ENCODE measurements around the gene SLC19A2. TPM values are rescaled to one million over a fixed set of nuclear protein-coding genes. Genes with fewer than 3 reads are reported as not detected.

SLC19A2 gene
- total RNA-seq, 1 donor from 2014 or later, result 11.2 TPM

- Mint-ChIP-seq H3K4me3 (ENCODE audit: low read depth) (no peak overlapping the region), H3K27ac (no peak overlapping the region), H3K27me3 (ENCODE audit: low read depth) (no peaks in the 10 kb centered on the region), H3K4me1 (ENCODE audit: low read depth) (peaks cover 20% of the 10 kb centered on the region), H3K9me3 (peaks cover 11% of the 10 kb centered on the region), H3K36me3 (ENCODE audit: low read depth) (peaks cover 14% of the 10 kb centered on the region)
- DNase-seq (ENCODE audit: low spot score), result no peak
- intact Hi-C loops (cut with micrococcal nuclease), result loop anchor here (10.0 kb wide), 1 partner anchor 1263 kb away; no protein-coding TSS in a partner anchor
Observed at GRCh38 chr1:169497317-169497716, 11.6 kb upstream of the SLC19A2 start.

DNA sequence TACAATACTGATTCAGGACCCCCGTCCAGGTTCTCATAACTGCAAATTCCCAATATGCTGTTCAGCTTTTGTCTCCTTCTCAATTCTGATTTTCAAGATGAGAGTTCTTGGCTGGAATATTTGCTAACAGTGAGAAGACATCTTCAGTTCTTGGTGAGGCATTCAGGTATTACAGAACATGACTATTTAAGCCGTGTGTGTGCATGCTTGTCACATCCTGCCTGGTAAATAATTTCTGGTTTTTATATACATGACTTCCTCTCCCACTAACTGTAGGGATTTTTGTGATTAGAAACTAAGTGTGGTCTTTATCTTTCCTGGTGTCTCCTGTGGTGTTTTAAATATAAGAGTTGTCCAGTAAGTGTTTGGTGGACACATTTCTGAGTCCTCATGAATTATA, 10.2 kb upstream of the SLC19A2 start:
- H3K4me3 Mint-ChIP-seq (ENCODE audit: low read depth), result no peak overlapping the region
- no peak for DNase-seq (ENCODE audit: low spot score)
- H3K36me3 Mint-ChIP-seq (ENCODE audit: low read depth), result peaks cover 14% of the 10 kb centered on the region
- intact Hi-C loops (cut with micrococcal nuclease), result loop anchor here (10.0 kb wide), 1 partner anchor 1261 kb away; no protein-coding TSS in a partner anchor
- peaks cover 11% of the 10 kb centered on the region for H3K9me3 Mint-ChIP-seq
- H3K27ac Mint-ChIP-seq, result no peak overlapping the region
- H3K27me3 Mint-ChIP-seq (ENCODE audit: low read depth), result no peaks in the 10 kb centered on the region
- peaks cover 28% of the 10 kb centered on the region for H3K4me1 Mint-ChIP-seq (ENCODE audit: low read depth)

DNA sequence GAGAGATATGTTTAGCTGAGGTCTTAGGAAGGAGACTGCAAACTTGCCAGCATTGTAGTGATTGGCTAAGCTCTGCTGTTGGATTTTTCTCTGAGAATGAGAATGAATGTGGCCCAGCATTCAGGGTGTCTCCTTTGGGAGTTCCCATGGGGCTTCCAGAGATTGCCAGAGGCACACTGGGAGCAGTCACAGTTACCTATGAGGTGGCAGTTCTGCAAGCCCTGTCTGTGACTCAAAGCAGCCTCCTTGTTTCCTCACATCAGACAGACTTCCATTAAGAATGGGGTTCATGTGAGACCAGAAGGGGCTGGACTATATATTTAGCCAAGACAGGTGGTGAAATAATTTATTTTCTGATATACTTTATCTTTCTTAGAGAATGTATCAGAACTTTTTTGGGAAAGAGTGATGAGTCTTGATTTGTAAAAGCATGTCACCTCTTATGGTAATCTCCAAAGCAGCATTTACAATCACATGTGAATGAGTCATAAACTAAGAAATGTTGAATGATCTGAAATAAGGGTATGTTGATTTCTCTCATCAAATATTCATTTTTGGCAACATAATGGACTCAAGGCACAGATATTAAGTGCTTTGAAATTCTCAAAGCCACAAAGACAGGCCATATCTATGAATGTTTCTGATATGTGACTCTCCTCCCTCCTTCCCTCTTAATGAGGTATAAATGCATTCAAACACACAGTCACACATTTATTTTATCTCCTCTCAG, 9.5 kb upstream of the SLC19A2 start:
- Mint-ChIP-seq H3K4me3 (ENCODE audit: low read depth) (no peak overlapping the region), H3K27ac (no peak overlapping the region), H3K27me3 (ENCODE audit: low read depth) (no peaks in the 10 kb centered on the region), H3K36me3 (ENCODE audit: low read depth) (peaks cover 9% of the 10 kb centered on the region), H3K9me3 (peaks cover 11% of the 10 kb centered on the region), H3K4me1 (ENCODE audit: low read depth) (peaks cover 29% of the 10 kb centered on the region)
- no peak for DNase-seq (ENCODE audit: low spot score)
- intact Hi-C loops (cut with micrococcal nuclease), result loop anchor here (10.0 kb wide), 1 partner anchor 1260 kb away; no protein-coding TSS in a partner anchor

- H3K4me1 Mint-ChIP-seq (ENCODE audit: low read depth), result peaks cover 31% of the 10 kb centered on the region
- no peak overlapping the region for H3K27ac Mint-ChIP-seq
- no peak for DNase-seq (ENCODE audit: low spot score)
- no peaks in the 10 kb centered on the region for H3K27me3 Mint-ChIP-seq (ENCODE audit: low read depth)
- H3K36me3 Mint-ChIP-seq (ENCODE audit: low read depth), result peaks cover 9% of the 10 kb centered on the region
- intact Hi-C loops (cut with micrococcal nuclease), result loop anchor here (10.0 kb wide), 1 partner anchor 1260 kb away; no protein-coding TSS in a partner anchor
- no peak overlapping the region for H3K4me3 Mint-ChIP-seq (ENCODE audit: low read depth)
- peaks cover 11% of the 10 kb centered on the region for H3K9me3 Mint-ChIP-seq
Observed at GRCh38 chr1:169494343-169494742, 8.6 kb upstream of the SLC19A2 start.

GRCh38 chr1:169493251-169493650, 7.5 kb upstream of the SLC19A2 start:
- peaks cover 6% of the 10 kb centered on the region for H3K9me3 Mint-ChIP-seq
- peaks cover 39% of the 10 kb centered on the region for H3K4me1 Mint-ChIP-seq (ENCODE audit: low read depth)
- H3K4me3 Mint-ChIP-seq (ENCODE audit: low read depth), result no peak overlapping the region
- H3K36me3 Mint-ChIP-seq (ENCODE audit: low read depth), result peaks cover 5% of the 10 kb centered on the region
- no peak for DNase-seq (ENCODE audit: low spot score)
- H3K27me3 Mint-ChIP-seq (ENCODE audit: low read depth), result no peaks in the 10 kb centered on the region
- intact Hi-C loops (cut with micrococcal nuclease), result loop anchor here (10.0 kb wide), 1 partner anchor 1258 kb away; no protein-coding TSS in a partner anchor
- H3K27ac Mint-ChIP-seq, result no peak overlapping the region

- Mint-ChIP-seq H3K4me3 (ENCODE audit: low read depth) (no peak overlapping the region), H3K4me1 (ENCODE audit: low read depth) (peaks cover 48% of the 10 kb centered on the region), H3K36me3 (ENCODE audit: low read depth) (no peaks in the 10 kb centered on the region), H3K27ac (peak overlapping the region; percentile 38), H3K9me3 (no peaks in the 10 kb centered on the region), H3K27me3 (ENCODE audit: low read depth) (no peaks in the 10 kb centered on the region)
- intact Hi-C loops (cut with micrococcal nuclease), result loop anchor here (10.0 kb wide), 1 partner anchor 1257 kb away; no protein-coding TSS in a partner anchor
- no peak for DNase-seq (ENCODE audit: low spot score)
Observed at GRCh38 chr1:169491845-169492281, 6.1 kb upstream of the SLC19A2 start.

GRCh38 chr1:169488157-169488556, 2.4 kb upstream of the SLC19A2 start:
- no peak overlapping the region for H3K4me3 Mint-ChIP-seq (ENCODE audit: low read depth)
- peaks cover 6% of the 10 kb centered on the region for H3K36me3 Mint-ChIP-seq (ENCODE audit: low read depth)
- no peaks in the 10 kb centered on the region for H3K9me3 Mint-ChIP-seq
- H3K4me1 Mint-ChIP-seq (ENCODE audit: low read depth), result peaks cover 62% of the 10 kb centered on the region
- no peaks in the 10 kb centered on the region for H3K27me3 Mint-ChIP-seq (ENCODE audit: low read depth)
- intact Hi-C loops (cut with micrococcal nuclease), result loop anchor here (2.0 to 5.0 kb wide), 6 partner anchors 107 to 404 kb away; partner anchors contain the start of genes ATP1B1 and SCYL3
- no peak overlapping the region for H3K27ac Mint-ChIP-seq
- no peak for DNase-seq (ENCODE audit: low spot score)

- H3K9me3 Mint-ChIP-seq, result no peaks in the 10 kb centered on the region
- intact Hi-C loops (cut with micrococcal nuclease), result loop anchor here (2.0 to 5.0 kb wide), 7 partner anchors 101 to 587 kb away; partner anchors contain the start of genes ATP1B1, KIFAP3, NME7 and SCYL3
- H3K4me1 Mint-ChIP-seq (ENCODE audit: low read depth), result peaks cover 61% of the 10 kb centered on the region
- no peaks in the 10 kb centered on the region for H3K27me3 Mint-ChIP-seq (ENCODE audit: low read depth)
- peaks cover 8% of the 10 kb centered on the region for H3K36me3 Mint-ChIP-seq (ENCODE audit: low read depth)
- H3K4me3 Mint-ChIP-seq (ENCODE audit: low read depth), result no peak overlapping the region
- no peak overlapping the region for H3K27ac Mint-ChIP-seq
- no peak for DNase-seq (ENCODE audit: low spot score)
Observed at GRCh38 chr1:169487561-169487960, 1.8 kb upstream of the SLC19A2 start.

DNA sequence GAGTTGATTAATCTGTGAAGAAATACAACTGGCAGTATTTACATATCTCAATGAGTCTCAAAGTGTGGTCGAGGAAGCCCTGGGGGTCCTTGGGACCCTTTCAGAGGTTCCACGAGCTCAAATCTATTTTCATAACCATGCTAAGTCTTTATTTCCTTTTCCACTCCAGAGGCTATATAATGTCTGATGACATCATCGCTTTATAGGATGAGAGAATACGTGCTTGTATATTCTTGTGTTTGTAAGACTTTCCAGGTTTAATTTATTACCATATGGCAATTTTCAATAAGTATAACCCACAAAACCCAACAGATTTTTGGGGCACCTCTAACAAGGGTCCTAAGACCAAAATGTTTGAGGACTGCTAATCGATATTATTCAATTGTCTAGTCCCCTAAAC, 1.4 kb upstream of the SLC19A2 start:
- H3K4me3 Mint-ChIP-seq (ENCODE audit: low read depth), result peak overlapping the region; percentile 89
- no peaks in the 10 kb centered on the region for H3K27me3 Mint-ChIP-seq (ENCODE audit: low read depth)
- peaks cover 9% of the 10 kb centered on the region for H3K36me3 Mint-ChIP-seq (ENCODE audit: low read depth)
- peaks cover 57% of the 10 kb centered on the region for H3K4me1 Mint-ChIP-seq (ENCODE audit: low read depth)
- intact Hi-C loops (cut with micrococcal nuclease), result loop anchor here (2.0 to 5.0 kb wide), 7 partner anchors 102 to 588 kb away; partner anchors contain the start of genes ATP1B1, KIFAP3, NME7 and SCYL3
- no peak for DNase-seq (ENCODE audit: low spot score)
- peak overlapping the region; percentile 83 for H3K27ac Mint-ChIP-seq
- H3K9me3 Mint-ChIP-seq, result no peaks in the 10 kb centered on the region

DNA sequence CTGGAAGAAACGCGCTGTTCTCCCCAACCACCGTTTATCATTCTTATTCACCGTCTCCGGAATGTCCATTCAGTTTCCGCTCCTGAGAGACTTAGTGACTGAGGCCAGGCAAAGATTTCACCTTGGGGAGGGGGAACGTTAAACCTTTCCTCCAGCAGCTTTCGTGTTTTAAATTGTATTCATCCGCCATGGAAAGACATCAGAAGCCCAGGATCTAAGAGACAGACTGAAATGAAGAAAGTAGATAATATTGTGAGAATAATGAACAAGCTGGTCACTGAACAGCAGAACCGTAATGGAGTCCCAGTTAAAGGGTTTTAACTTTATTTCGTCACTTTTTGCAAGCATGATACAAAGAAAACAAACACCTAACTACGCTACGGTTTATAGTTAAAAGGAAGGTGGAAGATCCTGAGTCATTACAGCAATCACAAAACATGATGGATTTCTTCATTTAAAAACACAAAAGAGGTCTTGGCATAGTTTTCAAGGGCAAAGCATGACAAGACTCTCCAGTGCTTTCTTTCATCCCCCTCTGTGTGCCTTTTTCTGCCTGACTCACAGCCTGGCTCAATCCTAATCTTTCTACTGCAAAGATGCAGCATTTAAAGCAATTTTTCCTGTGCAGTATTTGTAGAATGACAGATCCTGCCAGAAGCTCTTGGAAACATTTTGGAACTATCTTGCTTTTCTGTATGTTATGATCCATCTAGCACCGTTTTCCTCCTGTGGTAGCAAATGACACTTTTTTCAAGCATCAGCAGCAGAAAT, 722 bp upstream of the SLC19A2 start:
- peaks cover 54% of the 10 kb centered on the region for H3K4me1 Mint-ChIP-seq (ENCODE audit: low read depth)
- H3K9me3 Mint-ChIP-seq, result no peaks in the 10 kb centered on the region
- peak overlapping the region; percentile 83 for H3K27ac Mint-ChIP-seq
- peaks cover 9% of the 10 kb centered on the region for H3K36me3 Mint-ChIP-seq (ENCODE audit: low read depth)
- no peaks in the 10 kb centered on the region for H3K27me3 Mint-ChIP-seq (ENCODE audit: low read depth)
- H3K4me3 Mint-ChIP-seq (ENCODE audit: low read depth), result peak overlapping the region; percentile 89
- no peak for DNase-seq (ENCODE audit: low spot score)
- intact Hi-C loops (cut with micrococcal nuclease), result loop anchor here (1.0 to 5.0 kb wide), 9 partner anchors 96 to 1123 kb away; partner anchors contain the start of genes ATP1B1, KIFAP3, NME7 and SCYL3

DNA sequence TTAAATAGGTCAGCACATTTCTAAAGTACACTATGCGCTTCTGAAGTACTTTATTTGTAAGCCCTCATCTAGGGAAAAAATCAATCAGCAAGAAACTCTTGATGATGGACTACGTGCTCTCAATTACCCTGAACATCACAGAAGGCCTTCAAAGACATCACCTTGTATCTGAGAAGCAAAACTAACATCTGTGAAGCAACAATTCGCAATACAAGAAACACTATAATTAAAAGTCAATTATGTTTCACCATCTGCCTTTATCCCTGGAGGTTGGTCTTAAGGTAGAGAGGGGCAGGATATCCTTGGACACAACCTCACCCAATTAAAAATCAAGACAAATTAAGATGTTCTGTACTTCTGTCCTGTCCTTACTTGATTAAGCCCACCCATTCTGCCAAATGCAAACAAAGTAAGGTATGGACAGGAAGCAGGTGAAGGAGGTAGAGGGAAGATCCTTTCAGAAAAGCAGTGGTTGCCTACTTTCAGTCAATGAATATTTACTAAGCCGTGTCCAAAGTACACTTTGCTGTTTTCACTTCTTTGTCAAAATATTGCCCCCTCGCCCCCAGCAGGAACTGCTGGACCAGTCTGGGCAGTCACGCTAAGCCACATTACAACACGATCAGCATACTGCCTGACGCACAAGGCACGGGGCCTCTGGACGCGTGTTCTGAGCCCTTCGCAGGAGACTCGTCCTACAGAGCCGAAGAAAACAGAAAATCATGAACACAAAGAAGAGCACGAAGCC, 887 bp downstream of the SLC19A2 start:
- H3K36me3 Mint-ChIP-seq (ENCODE audit: low read depth), result peaks cover 14% of the 10 kb centered on the region
- peaks cover 66% of the 10 kb centered on the region for H3K4me1 Mint-ChIP-seq (ENCODE audit: low read depth)
- peak overlapping the region; percentile 90 for H3K27ac Mint-ChIP-seq
- H3K4me3 Mint-ChIP-seq (ENCODE audit: low read depth), result peak overlapping the region; percentile 89
- no peak for DNase-seq (ENCODE audit: low spot score)
- intact Hi-C loops (cut with micrococcal nuclease), result loop anchor here (1.0 to 5.0 kb wide), 5 partner anchors 61 to 407 kb away; partner anchors contain the start of genes ATP1B1 and SCYL3
- no peaks in the 10 kb centered on the region for H3K27me3 Mint-ChIP-seq (ENCODE audit: low read depth)
- H3K9me3 Mint-ChIP-seq, result no peaks in the 10 kb centered on the region

- peak overlapping the region; percentile 89 for H3K4me3 Mint-ChIP-seq (ENCODE audit: low read depth)
- H3K36me3 Mint-ChIP-seq (ENCODE audit: low read depth), result peaks cover 14% of the 10 kb centered on the region
- intact Hi-C loops (cut with micrococcal nuclease), result no loop called here
- peaks cover 69% of the 10 kb centered on the region for H3K4me1 Mint-ChIP-seq (ENCODE audit: low read depth)
- DNase-seq (ENCODE audit: low spot score), result no peak
- H3K27ac Mint-ChIP-seq, result no peak overlapping the region
- no peaks in the 10 kb centered on the region for H3K9me3 Mint-ChIP-seq
- no peaks in the 10 kb centered on the region for H3K27me3 Mint-ChIP-seq (ENCODE audit: low read depth)
Observed at GRCh38 chr1:169484101-169484500, 1.6 kb downstream of the SLC19A2 start.

Measured in activated T-helper 2 cell treated with anti-CD3 and anti-CD28 coated beads, Interferon-gamma antibody, Interleukin-2, Interleukin-4, amounts not matched to agents 10 μg/mL and 5 μg/mL and 100 μg/mL, durations not matched to agents 14 hours and 24 hours and 36 hours (primary cell).